Peyer's patch (tissue), 4 donors: Measurements from ENCODE around the gene SCAP. TPM values are rescaled to one million over a fixed set of nuclear protein-coding genes. Genes with fewer than 3 reads are reported as not detected.

ENCODE experiments used
- DNase-seq, 3 donors: peaks; one replicate each; pipeline ENCODE4 v3.0.0-alpha.2; 2017 to 2019
- H3K27ac ChIP-seq, 4 donors: fragments of 200-600 bp; sonication (generic); one replicate each; pipeline ENCODE4 v1.5.1; 2016 to 2019
- H3K27me3 ChIP-seq, 2 donors: fragments of 200-600 bp; sonication (generic); one replicate each; pipeline ENCODE4 v1.5.1; 2019
- H3K36me3 ChIP-seq, 3 donors: fragments of 200-600 bp; sonication (generic); one replicate each; pipeline ENCODE4 v1.5.1; 2016 to 2019
- H3K4me1 ChIP-seq, 4 donors: fragments of 200-600 bp; sonication (generic); one replicate each; pipeline ENCODE4 v1.5.1; 2016 to 2019
- H3K4me3 ChIP-seq, 4 donors: fragments of 200-600 bp; sonication (generic); 1 replicate in 3 of 4; 2 replicates in 1 of 4; pipeline ENCODE4 v1.5.1; 2016 to 2019; ENCODE audit warnings: mild to moderate bottlenecking in 1 of 4
- H3K9me3 ChIP-seq, 4 donors: fragments of 200-600 bp; sonication (generic); one replicate each; pipeline ENCODE4 v1.5.1; 2016 to 2019; ENCODE audit warnings: mild to moderate bottlenecking in 1 of 4
- CTCF ChIP-seq, 6 experiments: fragments of 450-650 bp in 4 of 6; fragments of 200-600 bp in 2 of 6; sonication (generic) in 1 of 6; IDR thresholded peaks; one replicate each; pipeline ENCODE4 v1.5.1; 2017 to 2019; ENCODE audit warnings: antibody characterized with exemption in 6 of 6, mild to moderate bottlenecking in 3 of 6, moderate library complexity in 1 of 6
- POLR2A ChIP-seq, 2 donors: fragments of 450-650 bp; IDR thresholded peaks; one replicate each; pipeline ENCODE4 v1.5.1; 2017; ENCODE audit warnings: antibody characterized with exemption in 2 of 2, mild to moderate bottlenecking in 2 of 2, moderate library complexity in 2 of 2
- total RNA-seq, 4 donors: library from RNA; depleted of rRNA; stranded (reverse); fragments of >200 nt; gene quantifications; one replicate each; pipeline ENCODE4 v1.1.0, GENCODE V29; 2016

The SCAP gene
- total RNA-seq, 4 donors from 2014 or later = 111 to 257 (median 207) TPM

- no peak for DNase-seq
- TF ChIP-seq CTCF (IDR thresholded peaks at IDR 0.05) (no peak), POLR2A (IDR thresholded peaks at IDR 0.05) (no peak)
- Histone ChIP-seq H3K4me3 (no peak overlapping the region), H3K27ac (no peak overlapping the region), H3K4me1 (peaks cover 0 to 11% (median 0%) of the 10 kb centered on the region in 4 donors), H3K36me3 (peaks cover 0 to 40% (median 0%) of the 10 kb centered on the region in 3 donors), H3K27me3 (no peaks in the 10 kb centered on the region), H3K9me3 (no peaks in the 10 kb centered on the region)
Measured at GRCh38 chr3:47394881-47395280, 80.9 kb downstream of the SCAP start.

- TF ChIP-seq CTCF (IDR thresholded peaks at IDR 0.05) = no peak
- TF ChIP-seq POLR2A (IDR thresholded peaks at IDR 0.05) = no peak
- H3K27ac ChIP-seq = no peak overlapping the region
- H3K4me1 ChIP-seq = peaks cover 0 to 11% (median 0%) of the 10 kb centered on the region in 4 donors
- no peaks in the 10 kb centered on the region for H3K9me3 ChIP-seq
- H3K4me3 ChIP-seq = no peak overlapping the region
- no peaks in the 10 kb centered on the region for H3K27me3 ChIP-seq
- no peak for DNase-seq
- H3K36me3 ChIP-seq = peaks cover 0 to 34% (median 0%) of the 10 kb centered on the region in 3 donors
Measured at GRCh38 chr3:47394140-47394870, 81.4 kb downstream of the SCAP start.

DNA sequence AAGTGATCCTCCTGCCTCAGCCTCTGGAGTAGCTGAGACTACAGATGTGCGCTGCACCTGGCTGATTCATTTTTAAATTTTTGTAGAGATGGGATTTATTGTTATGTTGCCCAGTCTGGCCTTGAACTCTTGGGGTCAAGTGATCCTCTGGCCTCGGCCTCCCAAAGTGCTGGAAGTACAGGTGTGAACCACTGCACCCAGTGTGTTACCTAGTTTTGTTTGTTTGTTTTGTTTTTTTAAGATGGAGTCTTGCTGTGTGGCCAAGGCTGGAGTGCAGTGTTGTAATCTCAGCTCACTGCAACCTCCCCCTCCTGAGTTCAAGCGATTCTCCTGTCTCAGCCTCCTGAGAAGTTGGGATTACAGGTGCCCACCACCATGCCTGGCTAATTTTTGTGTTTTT, 82.8 kb downstream of the SCAP start:
- no peaks in the 10 kb centered on the region for H3K27me3 ChIP-seq
- TF ChIP-seq POLR2A (IDR thresholded peaks at IDR 0.05) (no peak), CTCF (IDR thresholded peaks at IDR 0.05) (no peak)
- DNase-seq = no peak
- no peaks in the 10 kb centered on the region for H3K9me3 ChIP-seq
- H3K4me3 ChIP-seq = no peak overlapping the region
- H3K36me3 ChIP-seq = peaks cover 0 to 29% (median 0%) of the 10 kb centered on the region in 3 donors
- H3K27ac ChIP-seq = no peak overlapping the region
- H3K4me1 ChIP-seq = peaks cover 0 to 11% (median 0%) of the 10 kb centered on the region in 4 donors

DNA sequence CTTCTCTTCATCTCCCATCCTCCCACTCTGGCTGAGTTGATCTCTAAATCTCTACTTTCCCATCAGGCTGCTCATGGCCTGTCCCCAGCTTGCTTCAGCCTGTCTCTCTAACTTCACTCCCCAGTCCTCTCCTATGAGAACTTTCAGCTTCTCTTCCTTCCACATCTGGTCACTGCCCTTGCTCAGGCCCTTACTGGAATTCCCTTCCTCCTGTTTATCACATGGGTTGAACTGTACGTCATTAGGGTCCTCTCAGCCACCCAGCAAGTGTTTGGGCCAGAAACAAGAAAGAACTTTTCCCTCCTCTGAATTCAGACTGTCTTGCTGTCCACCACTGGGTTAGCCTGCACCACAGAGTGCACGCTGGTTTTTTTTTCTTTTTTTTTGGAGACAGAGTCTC, 89.9 kb downstream of the SCAP start:
- TF ChIP-seq CTCF (IDR thresholded peaks at IDR 0.05) (no peak), POLR2A (IDR thresholded peaks at IDR 0.05) (no peak)
- Histone ChIP-seq H3K4me1 (peaks cover 0 to 7% (median 0%) of the 10 kb centered on the region in 4 donors), H3K4me3 (no peak overlapping the region), H3K27ac (no peak overlapping the region), H3K27me3 (no peaks in the 10 kb centered on the region), H3K36me3 (peaks cover 0 to 6% (median 0%) of the 10 kb centered on the region in 3 donors), H3K9me3 (no peaks in the 10 kb centered on the region)
- DNase-seq = no peak

GRCh38 chr3:47385007-47385406, 90.7 kb downstream of the SCAP start:
- no peaks in the 10 kb centered on the region for H3K27me3 ChIP-seq
- no peak overlapping the region for H3K4me3 ChIP-seq
- no peak overlapping the region for H3K27ac ChIP-seq
- no peak for DNase-seq
- H3K4me1 ChIP-seq = peaks cover 0 to 9% (median 0%) of the 10 kb centered on the region in 4 donors
- H3K36me3 ChIP-seq = peaks cover 0 to 6% (median 0%) of the 10 kb centered on the region in 3 donors
- TF ChIP-seq CTCF (IDR thresholded peaks at IDR 0.05) = no peak
- no peak for TF ChIP-seq POLR2A (IDR thresholded peaks at IDR 0.05)
- H3K9me3 ChIP-seq = no peaks in the 10 kb centered on the region
